HG03520 (cell line): ENCODE results near the gene NLRP10.

Experiments used
- ATAC-seq: cut with Tn5 transposase; IDR thresholded peaks from one replicate; pipeline ENCODE4 v1.9.1; 2021; ENCODE audit warnings: mild to moderate bottlenecking, moderate library complexity; ENCODE audit not compliant: unreplicated experiment

Gene NLRP10

GRCh38 chr11:7977232-7977917, 12.1 kb upstream of the NLRP10 start:
- no peak for ATAC-seq

- ATAC-seq, result no peak
These were observed 9.4 kb upstream of the NLRP10 start for GRCh38 chr11:7974668-7975067.

GRCh38 chr11:7973011-7973410, 7.8 kb upstream of the NLRP10 start:
- no peak for ATAC-seq

- ATAC-seq, result no peak
These were observed 6.6 kb upstream of the NLRP10 start for GRCh38 chr11:7971846-7972245.

GRCh38 chr11:7969756-7970646, 4.8 kb upstream of the NLRP10 start:
- ATAC-seq, result no peak

GRCh38 chr11:7968686-7969085, 3.4 kb upstream of the NLRP10 start:
- no peak for ATAC-seq

- no peak for ATAC-seq
These were observed 2.6 kb upstream of the NLRP10 start for GRCh38 chr11:7967826-7968225.

GRCh38 chr11:7967097-7967496, 1.9 kb upstream of the NLRP10 start:
- no peak for ATAC-seq

- ATAC-seq, result no peak
These were observed 374 bp downstream of the NLRP10 start for GRCh38 chr11:7964873-7965272.

- no peak for ATAC-seq
These were observed 986 bp downstream of the NLRP10 start for GRCh38 chr11:7964261-7964660.

- ATAC-seq, result no peak
These were observed 10.1 kb downstream of the NLRP10 start for GRCh38 chr11:7955191-7955590.

GRCh38 chr11:7949934-7950333, 15.3 kb downstream of the NLRP10 start:
- no peak for ATAC-seq

GRCh38 chr11:7944123-7944522, 21.1 kb downstream of the NLRP10 start:
- no peak for ATAC-seq

- ATAC-seq, result no peak
These were observed 23.6 kb downstream of the NLRP10 start, which contains the start of gene OR10A3 for GRCh38 chr11:7941608-7942007. Gene OR10A3 (minus strand): TSS chr11:7941708. CDS start chr11:7939520, 2,188 bp downstream.

- ATAC-seq, result no peak
These were observed 24.1 kb downstream of the NLRP10 start for GRCh38 chr11:7941146-7941545.

GRCh38 chr11:7936615-7937014, 28.6 kb downstream of the NLRP10 start:
- no peak for ATAC-seq

- ATAC-seq, result no peak
These were observed 34.1 kb downstream of the NLRP10 start, which contains the start of gene OR10A6 for GRCh38 chr11:7931168-7931567. Gene OR10A6 (minus strand): TSS chr11:7931268. CDS start chr11:7928662, 2,606 bp downstream.

- ATAC-seq, result no peak
These were observed 37.6 kb downstream of the NLRP10 start for GRCh38 chr11:7927635-7928034.

- ATAC-seq, result no peak
These were observed 40.7 kb downstream of the NLRP10 start for GRCh38 chr11:7924536-7924935.

GRCh38 chr11:7918141-7918540, 47.1 kb downstream of the NLRP10 start:
- ATAC-seq, result no peak
